Right atrium auricular region (tissue), 2 donors: ENCODE data around the gene MOV10L1. TPM values are rescaled to one million over a fixed set of nuclear protein-coding genes. Genes with fewer than 3 reads are reported as not detected.

Experiments
- DNase-seq: peaks from one replicate; pipeline ENCODE4 v3.0.0-alpha.2; 2019; ENCODE audit warnings: low spot score
- H3K27ac ChIP-seq, 2 donors: fragments of 200-600 bp; sonication (generic); 1 replicate in 1 of 2; 2 replicates in 1 of 2; pipeline ENCODE4 v1.5.1; 2016 to 2019
- H3K27me3 ChIP-seq, 2 donors: fragments of 200-600 bp; sonication (generic); one replicate each; pipeline versions ENCODE4 v1.5.1 to v1.6.0; 2017 to 2019
- H3K36me3 ChIP-seq: fragments of 200-600 bp; sonication (generic); one replicate; pipeline ENCODE4 v1.5.1; 2016
- H3K4me1 ChIP-seq, 2 donors: fragments of 200-600 bp; sonication (generic); one replicate each; pipeline versions ENCODE4 v1.5.1 to v1.6.0; 2017 to 2019
- H3K4me3 ChIP-seq, 2 donors: fragments of 200-600 bp; sonication (generic); 1 replicate in 1 of 2; 2 replicates in 1 of 2; pipeline ENCODE4 v1.5.1; 2017 to 2019; ENCODE audit warnings: mild to moderate bottlenecking in 1 of 2, moderate library complexity in 1 of 2
- H3K9me3 ChIP-seq, 2 donors: fragments of 200-600 bp; sonication (generic); one replicate each; pipeline ENCODE4 v1.5.1; 2019
- CTCF ChIP-seq, 2 donors: fragments of 200-600 bp; sonication (generic); IDR thresholded peaks; one replicate each; pipeline ENCODE4 v1.5.1; 2019; ENCODE audit warnings: antibody characterized with exemption in 2 of 2
- total RNA-seq, 2 donors: library from RNA; depleted of rRNA; stranded (reverse); fragments of >200 nt; gene quantifications; one replicate each; pipeline ENCODE4 v1.1.0, GENCODE V29; 2016

MOV10L1 gene
- total RNA-seq, 2 donors from 2014 or later: 0.43 to 1.1 TPM

- DNase-seq: no peak
- no peaks in the 10 kb centered on the region for H3K36me3 ChIP-seq
- no peak for TF ChIP-seq CTCF (IDR thresholded peaks at IDR 0.05)
- no peak overlapping the region for H3K4me3 ChIP-seq
- peaks cover 0 to 17% of the 10 kb centered on the region in 2 donors for H3K9me3 ChIP-seq
- peaks cover 0 to 3% of the 10 kb centered on the region in 2 donors for H3K4me1 ChIP-seq
- H3K27ac ChIP-seq: no peak overlapping the region
- peaks cover 3% of the 10 kb centered on the region in 2 donors for H3K27me3 ChIP-seq
Measured at GRCh38 chr22:50088096-50088495, 1.7 kb upstream of the MOV10L1 start.

GRCh38 chr22:50089231-50089630, 575 bp upstream of the MOV10L1 start:
- no peak for DNase-seq
- TF ChIP-seq CTCF (IDR thresholded peaks at IDR 0.05): no peak
- H3K27ac ChIP-seq: no peak overlapping the region
- H3K27me3 ChIP-seq: peaks cover 3% of the 10 kb centered on the region in 2 donors
- no peak overlapping the region for H3K4me3 ChIP-seq
- H3K9me3 ChIP-seq: peaks cover 0 to 17% of the 10 kb centered on the region in 2 donors
- H3K4me1 ChIP-seq: peaks cover 0 to 3% of the 10 kb centered on the region in 2 donors
- no peaks in the 10 kb centered on the region for H3K36me3 ChIP-seq

- Histone ChIP-seq H3K27me3 (peaks cover 3% of the 10 kb centered on the region in 2 donors), H3K4me3 (no peak overlapping the region), H3K36me3 (no peaks in the 10 kb centered on the region), H3K4me1 (no peaks in the 10 kb centered on the region), H3K9me3 (peaks cover 0 to 17% of the 10 kb centered on the region in 2 donors), H3K27ac (no peak overlapping the region)
- TF ChIP-seq CTCF (IDR thresholded peaks at IDR 0.05): no peak
- DNase-seq: no peak
Measured at GRCh38 chr22:50090412-50090714, 557 bp downstream of the MOV10L1 start.

- no peaks in the 10 kb centered on the region for H3K4me1 ChIP-seq
- no peak for TF ChIP-seq CTCF (IDR thresholded peaks at IDR 0.05)
- no peak overlapping the region for H3K27ac ChIP-seq
- H3K9me3 ChIP-seq: peaks cover 0 to 17% of the 10 kb centered on the region in 2 donors
- peaks cover 3% of the 10 kb centered on the region in 2 donors for H3K27me3 ChIP-seq
- no peak for DNase-seq
- H3K36me3 ChIP-seq: no peaks in the 10 kb centered on the region
- H3K4me3 ChIP-seq: no peak overlapping the region
Measured at GRCh38 chr22:50091092-50091768, 1.4 kb downstream of the MOV10L1 start.

GRCh38 chr22:50092342-50092741, 2.5 kb downstream of the MOV10L1 start:
- no peak overlapping the region for H3K4me3 ChIP-seq
- H3K27ac ChIP-seq: no peak overlapping the region
- H3K4me1 ChIP-seq: no peaks in the 10 kb centered on the region
- H3K27me3 ChIP-seq: peaks cover 3% of the 10 kb centered on the region in 2 donors
- H3K9me3 ChIP-seq: peaks cover 0 to 14% of the 10 kb centered on the region in 2 donors
- DNase-seq: no peak
- H3K36me3 ChIP-seq: no peaks in the 10 kb centered on the region
- TF ChIP-seq CTCF (IDR thresholded peaks at IDR 0.05): no peak

- H3K27me3 ChIP-seq: no peaks in the 10 kb centered on the region
Measured at GRCh38 chr22:50098052-50098451, 8.2 kb downstream of the MOV10L1 start.

More at GRCh38 chr22:50098052-50098451, 8.2 kb downstream of the MOV10L1 start:
- no peaks in the 10 kb centered on the region for H3K4me1 ChIP-seq
- no peaks in the 10 kb centered on the region for H3K36me3 ChIP-seq
- H3K27ac ChIP-seq: no peak overlapping the region
- DNase-seq: no peak
- no peak for TF ChIP-seq CTCF (IDR thresholded peaks at IDR 0.05)
- no peak overlapping the region for H3K4me3 ChIP-seq
- H3K9me3 ChIP-seq: no peaks in the 10 kb centered on the region
